Activated T-cell treated with anti-CD3 and anti-CD28 coated beads, Interleukin-2, amount 50 U/mL, for 72 hours (primary cell): ENCODE results near the gene NLGN1. TPM values are rescaled to one million over a fixed set of nuclear protein-coding genes. Genes with fewer than 3 reads are reported as not detected.
"Not testable (repeated sequence)": the region's sequence is repeated elsewhere in the genome, so short reads cannot be mapped to it uniquely, and the experiment has no call there.

Experiments
- ATAC-seq, 2 donors: fragments of 150-1000 bp; cut with Tn5 transposase; replicated peaks in 1 of 2; 2 replicates each; pipeline ENCODE4 v1.10.0; 2021; ENCODE audit warnings: moderate library complexity in 2 of 2, mild to moderate bottlenecking in 1 of 2
- DNase-seq, 2 donors: peaks; one replicate each; pipeline ENCODE4 v3.0.0; 2021 to 2022; ENCODE audit warnings: mixed read lengths in 1 of 2
- H3K27ac Mint-ChIP-seq: one replicate; pipeline ENCODE4 v1.8.0; 2022; ENCODE audit warnings: mild to moderate bottlenecking, moderate library complexity, mixed read lengths
- H3K27me3 Mint-ChIP-seq: one replicate; pipeline ENCODE4 v1.8.0; 2022; ENCODE audit warnings: low read depth, mixed read lengths
- H3K36me3 Mint-ChIP-seq, 2 donors: one replicate each; pipeline ENCODE4 v1.8.0; 2022; ENCODE audit warnings: mixed read lengths in 2 of 2, mild to moderate bottlenecking in 1 of 2; ENCODE audit not compliant: insufficient read depth in 2 of 2
- H3K4me1 Mint-ChIP-seq: one replicate; pipeline ENCODE4 v1.8.0; 2022; ENCODE audit warnings: low read depth, mixed read lengths
- H3K4me3 Mint-ChIP-seq, 2 donors: one replicate each; pipeline ENCODE4 v1.8.0; 2022; ENCODE audit warnings: mild to moderate bottlenecking in 2 of 2, mixed read lengths in 2 of 2, moderate library complexity in 2 of 2
- H3K9me3 Mint-ChIP-seq, 2 donors: one replicate each; pipeline ENCODE4 v1.8.0; 2022; ENCODE audit warnings: mixed read lengths in 2 of 2
- total RNA-seq, 2 donors: library from RNA; stranded (reverse); gene quantifications; one replicate each; pipeline ENCODE4 v1.2.3, GENCODE V29; 2022

The NLGN1 gene
- total RNA-seq, 2 donors from 2014 or later, result not detected

DNA sequence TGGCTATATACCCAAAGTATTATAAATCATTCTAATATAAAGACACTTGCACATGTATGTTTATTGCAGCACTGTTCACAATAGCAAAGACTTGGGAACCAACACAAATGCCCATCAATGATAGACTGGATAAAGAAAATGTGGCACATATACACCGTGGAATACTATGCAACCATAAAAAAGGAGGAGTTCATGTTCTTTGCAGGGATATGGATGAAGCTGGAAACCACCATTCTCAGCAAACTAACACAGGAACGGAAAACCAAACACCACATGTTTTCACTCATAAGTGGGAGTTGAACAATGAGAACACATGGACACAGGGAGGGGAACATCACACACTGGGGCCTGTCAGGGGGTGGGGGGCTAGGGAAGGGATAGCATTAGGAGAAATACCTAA lies 148.0 kb downstream of the NLGN1 start:
- H3K36me3 Mint-ChIP-seq, H3K27ac Mint-ChIP-seq, ATAC-seq, H3K9me3 Mint-ChIP-seq, H3K27me3 Mint-ChIP-seq, H3K4me1 Mint-ChIP-seq, DNase-seq, H3K4me3 Mint-ChIP-seq: not testable (repeated sequence)

DNA sequence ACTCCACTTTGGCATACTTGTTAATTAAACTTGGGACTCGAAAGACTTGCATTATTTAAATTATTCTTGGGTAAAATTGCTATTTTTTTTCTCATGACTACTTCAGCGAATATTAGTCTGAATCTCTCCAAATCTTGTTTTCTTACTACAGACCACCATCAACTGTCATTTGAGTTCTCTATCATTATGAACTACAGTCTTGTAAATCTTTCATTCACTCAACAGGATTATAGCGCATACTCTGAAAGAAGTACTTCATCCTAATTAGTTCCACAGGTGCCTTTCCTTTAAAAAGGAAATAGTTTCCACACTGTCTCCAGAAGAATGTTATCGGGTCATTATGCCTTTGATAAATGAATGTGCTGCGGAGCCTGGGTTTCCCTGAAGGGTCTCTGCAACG lies 149.5 kb downstream of the NLGN1 start:
- Mint-ChIP-seq H3K27me3 (no peaks in the 10 kb centered on the region), H3K27ac (no peak overlapping the region), H3K4me1 (no peaks in the 10 kb centered on the region), H3K4me3 (no peak overlapping the region), H3K36me3 (no peaks in the 10 kb centered on the region), H3K9me3 (peaks cover 0 to 3% of the 10 kb centered on the region in 2 donors)
- no peak for ATAC-seq
- DNase-seq, result no peak

DNA sequence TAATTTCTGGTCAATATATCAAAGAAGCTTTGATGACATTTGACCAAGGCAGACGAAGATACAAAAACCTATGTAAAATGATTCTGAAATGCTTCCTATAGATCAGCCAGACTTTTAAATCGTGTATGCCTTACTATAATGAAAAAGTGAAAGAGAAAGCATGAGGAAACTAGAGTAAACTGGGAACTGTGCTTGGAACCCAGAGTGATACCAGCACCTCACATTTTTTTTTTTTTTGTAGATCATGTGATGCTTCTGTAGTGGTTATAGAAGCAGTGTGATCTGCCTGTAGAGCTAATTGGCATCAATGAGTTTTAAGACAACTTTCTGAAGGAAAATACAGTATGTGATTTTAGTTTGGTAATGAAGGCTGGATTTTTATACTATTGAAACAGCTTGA lies 150.7 kb downstream of the NLGN1 start:
- ATAC-seq (no peak), DNase-seq (no peak)
- Mint-ChIP-seq H3K36me3 (no peaks in the 10 kb centered on the region), H3K4me1 (no peaks in the 10 kb centered on the region), H3K9me3 (peaks cover 0 to 3% of the 10 kb centered on the region in 2 donors), H3K4me3 (no peak overlapping the region), H3K27ac (no peak overlapping the region), H3K27me3 (no peaks in the 10 kb centered on the region)

DNA sequence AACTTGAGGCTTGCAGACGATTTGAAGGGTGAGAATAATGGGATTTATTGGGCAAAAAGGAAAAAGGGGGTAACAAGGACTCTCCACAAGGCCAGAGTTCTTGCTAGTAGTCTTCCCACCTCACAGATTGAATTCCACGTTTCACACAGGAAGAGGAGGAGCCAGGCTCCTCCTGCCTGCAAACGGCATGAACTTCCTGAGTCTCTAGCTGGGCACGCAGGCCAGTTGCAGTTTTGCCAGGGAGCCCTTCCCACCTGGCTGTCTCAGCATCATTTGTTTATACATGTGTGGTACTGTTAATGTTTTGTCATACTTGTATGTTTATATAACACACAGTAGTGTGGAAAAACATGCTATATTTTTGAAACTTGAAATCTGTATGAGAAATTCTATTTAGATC lies 155.0 kb downstream of the NLGN1 start:
- H3K36me3 Mint-ChIP-seq, result no peaks in the 10 kb centered on the region
- H3K4me1 Mint-ChIP-seq, result no peaks in the 10 kb centered on the region
- H3K27me3 Mint-ChIP-seq, result no peaks in the 10 kb centered on the region
- ATAC-seq (no peak), DNase-seq (no peak)
- no peak overlapping the region for H3K4me3 Mint-ChIP-seq
- H3K27ac Mint-ChIP-seq, result no peak overlapping the region
- no peaks in the 10 kb centered on the region for H3K9me3 Mint-ChIP-seq

DNA sequence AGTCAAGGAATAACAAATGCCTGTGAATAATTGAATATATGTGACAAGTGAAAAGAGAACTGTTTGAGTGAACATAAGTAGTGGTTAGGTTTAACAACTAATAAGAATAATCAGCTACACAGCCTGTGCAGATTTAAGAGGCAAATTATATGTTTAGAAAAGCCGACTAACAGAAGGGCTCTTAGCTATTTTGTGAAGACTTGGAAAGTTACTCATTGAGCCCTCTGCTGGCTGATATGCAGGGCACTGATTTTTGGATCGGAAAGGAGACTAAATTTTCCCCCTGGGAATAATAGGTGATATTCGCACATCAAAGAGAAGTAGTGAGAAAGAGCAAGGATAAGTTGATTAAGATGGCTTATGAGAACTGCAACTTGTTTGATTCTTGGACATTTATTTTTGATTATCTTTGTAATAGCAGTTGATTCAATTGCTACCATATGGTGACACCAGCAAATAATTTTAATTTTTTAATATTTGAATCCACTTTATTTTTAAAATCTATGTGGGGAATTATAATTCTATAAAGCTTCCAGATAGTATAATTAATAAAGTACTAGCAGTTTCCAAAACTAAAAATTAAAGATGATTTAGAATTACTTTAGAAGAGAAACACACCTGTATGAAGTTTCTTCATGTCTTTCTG lies 156.2 kb downstream of the NLGN1 start:
- ATAC-seq (no peak), DNase-seq (no peak)
- Mint-ChIP-seq H3K4me1 (no peaks in the 10 kb centered on the region), H3K27ac (no peak overlapping the region), H3K36me3 (no peaks in the 10 kb centered on the region), H3K4me3 (no peak overlapping the region), H3K9me3 (peaks cover under 1 to 3% of the 10 kb centered on the region in 2 donors), H3K27me3 (no peaks in the 10 kb centered on the region)

DNA sequence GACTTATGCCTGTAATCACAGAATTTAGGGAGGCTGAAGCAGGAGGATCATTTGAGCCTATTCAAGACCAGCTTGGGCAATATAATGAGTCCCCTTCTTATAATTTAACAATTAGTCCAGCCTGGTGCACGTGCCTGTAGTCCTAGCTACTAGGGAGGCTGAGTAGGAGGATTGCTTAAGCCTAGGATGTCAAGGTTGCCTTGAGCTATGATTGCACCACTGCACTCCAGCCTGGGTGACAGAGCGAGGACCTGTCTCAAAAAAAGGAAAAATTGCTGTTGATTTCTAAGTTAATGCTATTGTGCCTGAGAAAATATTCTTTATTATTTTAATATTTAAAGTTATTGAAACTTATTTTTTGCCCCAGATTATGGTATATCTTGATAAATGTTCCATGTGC lies 159.0 kb downstream of the NLGN1 start:
- Mint-ChIP-seq H3K9me3 (peaks cover 3 to 4% of the 10 kb centered on the region in 2 donors), H3K36me3 (no peaks in the 10 kb centered on the region), H3K27me3 (no peaks in the 10 kb centered on the region), H3K27ac (no peak overlapping the region), H3K4me1 (no peaks in the 10 kb centered on the region), H3K4me3 (no peak overlapping the region)
- DNase-seq (no peak), ATAC-seq (no peak)

DNA sequence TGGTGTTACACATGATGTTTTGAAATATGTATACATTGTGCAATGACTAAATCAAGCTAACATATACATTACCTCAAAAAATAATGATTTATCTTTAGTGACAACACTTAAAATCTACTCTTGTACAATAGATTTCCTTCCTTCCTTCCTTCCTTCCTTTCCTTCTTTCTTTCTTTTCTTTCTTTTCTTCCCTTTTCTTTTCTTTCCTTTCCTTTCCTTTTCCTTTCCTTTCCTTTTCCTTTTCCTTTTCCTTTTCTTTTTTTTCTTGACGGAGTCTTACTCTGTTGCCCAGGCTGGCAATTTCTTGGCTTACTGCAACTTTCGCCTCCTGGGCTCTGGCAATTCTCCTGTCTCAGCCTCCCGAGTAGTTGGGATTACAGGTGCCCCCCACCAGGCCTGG lies 170.5 kb downstream of the NLGN1 start:
- H3K27ac Mint-ChIP-seq, result no peak overlapping the region
- DNase-seq (no peak), ATAC-seq (no peak)
- H3K36me3 Mint-ChIP-seq, result no peaks in the 10 kb centered on the region
- H3K9me3 Mint-ChIP-seq, result peaks cover 0 to 6% of the 10 kb centered on the region in 2 donors
- no peaks in the 10 kb centered on the region for H3K27me3 Mint-ChIP-seq
- no peak overlapping the region for H3K4me3 Mint-ChIP-seq
- H3K4me1 Mint-ChIP-seq, result no peaks in the 10 kb centered on the region

DNA sequence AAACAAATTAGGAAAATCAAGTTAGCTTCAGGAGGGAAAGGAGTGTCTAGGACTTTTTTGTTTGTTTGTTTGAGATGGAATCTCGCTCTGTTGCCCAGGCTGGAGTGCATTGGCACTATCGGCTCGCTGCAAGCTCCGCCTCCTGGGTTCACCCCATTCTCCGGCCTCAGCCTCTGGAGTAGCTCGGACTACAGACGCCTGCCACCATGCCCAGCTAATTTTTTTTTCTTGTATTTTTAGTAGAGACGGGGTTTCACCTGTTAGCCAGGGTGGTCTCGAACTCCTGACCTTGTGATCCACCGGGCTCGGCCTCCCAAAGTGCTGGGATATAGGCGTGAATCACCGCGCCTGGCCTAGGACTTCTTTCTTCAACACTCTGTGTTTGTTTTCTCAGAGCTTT lies 171.1 kb downstream of the NLGN1 start:
- no peak overlapping the region for H3K4me3 Mint-ChIP-seq
- no peak overlapping the region for H3K27ac Mint-ChIP-seq
- H3K27me3 Mint-ChIP-seq, result no peaks in the 10 kb centered on the region
- ATAC-seq (no peak), DNase-seq (no peak)
- no peaks in the 10 kb centered on the region for H3K4me1 Mint-ChIP-seq
- H3K36me3 Mint-ChIP-seq, result no peaks in the 10 kb centered on the region
- H3K9me3 Mint-ChIP-seq, result peaks cover 0 to 6% of the 10 kb centered on the region in 2 donors

DNA sequence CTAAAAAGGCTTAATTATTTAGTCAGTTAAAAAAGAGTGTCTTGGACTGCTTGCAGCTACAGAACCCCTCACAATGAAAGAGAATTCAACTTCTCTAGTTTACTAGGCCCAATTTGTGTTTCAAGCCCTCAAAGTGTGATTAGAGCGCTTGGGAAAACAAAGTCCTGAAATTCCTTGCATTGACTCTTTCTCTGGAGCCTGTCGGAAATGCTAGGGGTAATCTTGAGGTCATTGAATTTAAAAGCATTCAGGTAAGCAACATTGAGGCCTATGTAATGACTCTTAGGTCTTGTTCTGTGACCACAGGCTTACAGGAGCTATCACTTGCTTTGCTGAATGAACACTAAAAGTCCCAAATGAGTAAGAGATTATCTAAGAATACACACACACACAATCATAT lies 186.0 kb downstream of the NLGN1 start:
- Mint-ChIP-seq H3K27ac (no peak overlapping the region), H3K4me3 (no peak overlapping the region), H3K36me3 (no peaks in the 10 kb centered on the region), H3K4me1 (peaks cover 13% of the 10 kb centered on the region), H3K9me3 (no peaks in the 10 kb centered on the region), H3K27me3 (peaks cover 34% of the 10 kb centered on the region)
- ATAC-seq (no peak), DNase-seq (no peak)

DNA sequence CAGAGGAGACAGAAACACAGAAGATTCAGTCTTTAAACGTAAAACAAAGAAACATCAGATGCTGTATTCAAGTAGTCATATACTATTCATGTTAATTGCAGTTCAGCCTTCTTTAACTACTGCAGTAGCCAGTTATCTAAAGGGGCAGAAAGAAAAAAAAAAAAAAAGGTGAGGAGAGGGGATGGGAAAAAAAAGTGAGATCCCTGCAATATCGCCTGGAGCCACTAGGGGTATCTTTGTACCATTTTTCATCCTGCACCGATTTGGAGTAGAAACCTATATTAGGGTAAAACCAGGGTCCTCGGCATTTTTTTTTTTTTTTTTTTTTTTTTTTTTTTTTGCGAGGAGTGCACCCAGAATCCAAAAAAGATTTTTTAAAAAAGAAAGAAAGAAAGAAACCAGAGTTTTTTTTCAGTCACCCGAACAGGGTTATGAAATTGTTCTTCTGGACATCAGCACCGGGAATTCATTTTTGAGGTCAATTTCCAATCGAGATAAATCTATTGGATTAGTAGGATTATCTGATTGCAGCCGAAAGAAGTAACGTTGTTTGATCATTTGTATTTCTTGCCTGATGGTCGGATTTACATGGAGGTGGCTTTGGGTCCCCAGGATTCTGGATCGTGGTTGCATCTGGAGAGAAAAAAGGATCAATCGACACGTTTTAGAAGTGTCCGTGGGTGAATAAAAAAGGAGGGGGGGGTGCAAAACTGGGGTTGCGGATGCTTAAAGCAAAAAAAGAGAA lies 186.7 kb downstream of the NLGN1 start:
- Mint-ChIP-seq H3K4me3 (peak overlapping the region; percentile 14 to 72), H3K27me3 (peaks cover 34% of the 10 kb centered on the region), H3K9me3 (no peaks in the 10 kb centered on the region), H3K36me3 (no peaks in the 10 kb centered on the region), H3K27ac (no peak overlapping the region), H3K4me1 (peaks cover 13% of the 10 kb centered on the region)
- DNase-seq (no peak), ATAC-seq (no peak)

DNA sequence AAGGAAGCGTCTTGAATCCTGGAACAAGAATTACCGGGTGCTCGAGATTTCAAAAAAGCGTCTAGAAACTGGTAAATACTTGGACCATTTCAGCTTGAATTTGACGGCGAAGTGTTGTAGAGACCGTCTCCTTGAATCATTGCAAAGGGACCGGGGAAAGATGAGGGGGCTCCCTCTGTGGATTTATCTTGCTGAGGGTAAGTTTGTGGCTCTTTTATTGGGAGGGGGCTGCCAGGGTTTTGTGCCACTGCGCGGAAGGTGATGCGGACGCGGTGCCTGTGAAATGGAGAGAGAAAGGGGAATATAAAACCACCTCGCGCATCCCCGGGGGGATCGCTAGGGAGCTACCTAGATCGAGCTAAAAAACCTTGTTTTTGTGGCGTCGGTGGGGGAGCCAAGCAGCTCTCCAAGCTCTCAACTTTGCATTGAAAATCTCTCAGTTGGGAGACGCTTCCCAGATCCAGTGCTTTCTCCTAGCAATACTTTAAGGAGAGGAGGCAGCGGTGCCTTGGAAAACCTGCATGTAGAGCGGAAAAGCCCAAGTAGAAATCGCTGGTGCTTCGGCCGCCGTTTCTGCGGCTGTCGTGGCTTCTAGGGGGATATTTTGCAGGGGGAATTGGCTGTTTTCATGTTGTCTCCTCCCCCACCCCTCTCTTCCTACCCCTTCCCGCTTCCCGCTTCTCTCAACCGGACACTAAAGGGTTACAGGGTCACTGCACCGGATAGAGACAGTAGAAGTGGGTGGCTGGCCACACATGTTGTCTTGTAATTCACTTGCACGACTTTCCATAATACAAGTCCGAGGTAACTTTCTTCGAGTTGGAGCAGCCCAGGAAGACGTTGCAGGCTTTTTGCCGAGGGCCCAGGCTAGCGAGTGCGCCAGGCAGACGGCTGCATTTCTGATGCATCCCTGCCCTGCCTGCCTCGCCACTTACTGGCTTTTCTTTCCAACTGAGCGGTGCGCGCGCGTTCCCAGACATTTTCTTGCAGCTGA lies 187.6 kb downstream of the NLGN1 start:
- Mint-ChIP-seq H3K36me3 (no peaks in the 10 kb centered on the region), H3K4me1 (peaks cover 13% of the 10 kb centered on the region), H3K27me3 (peaks cover 34% of the 10 kb centered on the region), H3K9me3 (no peaks in the 10 kb centered on the region), H3K4me3 (peak overlapping the region; percentile 14 to 72), H3K27ac (no peak overlapping the region)
- no peak for ATAC-seq
- no peak for DNase-seq

DNA sequence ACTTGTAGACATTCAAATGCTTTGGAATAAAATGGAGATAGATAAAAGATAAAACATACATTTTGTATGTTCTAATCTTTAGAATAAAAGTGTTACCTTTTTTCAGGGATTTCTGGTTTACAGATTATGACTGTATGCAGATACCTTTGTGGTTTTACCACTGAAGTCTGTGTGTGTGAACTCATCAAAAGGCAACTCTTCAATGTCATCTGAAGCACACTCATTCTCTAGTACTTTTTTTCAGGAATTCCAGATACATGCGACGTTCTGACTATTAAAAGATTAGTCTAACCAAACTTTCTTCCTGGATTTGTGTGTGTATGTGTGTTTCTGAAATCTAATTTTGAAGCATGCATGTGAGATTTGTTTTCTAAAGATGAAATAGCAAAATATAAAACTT lies 188.6 kb downstream of the NLGN1 start:
- no peak for DNase-seq
- Mint-ChIP-seq H3K4me1 (peaks cover 13% of the 10 kb centered on the region), H3K27me3 (peaks cover 34% of the 10 kb centered on the region), H3K4me3 (no peak overlapping the region), H3K9me3 (no peaks in the 10 kb centered on the region), H3K27ac (no peak overlapping the region), H3K36me3 (no peaks in the 10 kb centered on the region)
- no peak for ATAC-seq

DNA sequence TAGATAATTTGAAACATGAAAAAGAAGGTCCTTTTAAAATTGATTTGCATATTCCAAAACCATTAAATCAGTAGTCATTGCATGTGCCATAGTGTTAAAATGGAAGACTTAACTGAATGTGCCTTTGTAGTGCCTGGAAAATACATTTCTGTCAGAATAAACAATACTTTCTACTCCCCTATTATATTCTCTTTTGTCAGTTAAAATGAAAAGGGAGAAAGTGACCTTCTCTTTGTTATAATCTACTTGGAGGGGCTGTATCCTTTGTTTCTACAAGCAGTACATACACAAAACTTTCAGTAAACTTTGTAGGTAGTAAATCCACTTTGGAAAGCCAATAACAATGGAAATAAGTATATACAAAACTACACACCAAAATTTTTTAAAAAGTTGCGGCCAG lies 189.5 kb downstream of the NLGN1 start:
- DNase-seq (no peak), ATAC-seq (no peak)
- H3K27ac Mint-ChIP-seq, result no peak overlapping the region
- no peaks in the 10 kb centered on the region for H3K9me3 Mint-ChIP-seq
- H3K4me3 Mint-ChIP-seq, result no peak overlapping the region
- H3K4me1 Mint-ChIP-seq, result peaks cover 13% of the 10 kb centered on the region
- H3K36me3 Mint-ChIP-seq, result no peaks in the 10 kb centered on the region
- peaks cover 34% of the 10 kb centered on the region for H3K27me3 Mint-ChIP-seq
